ENCODE results near the gene SOX5.

DNA sequence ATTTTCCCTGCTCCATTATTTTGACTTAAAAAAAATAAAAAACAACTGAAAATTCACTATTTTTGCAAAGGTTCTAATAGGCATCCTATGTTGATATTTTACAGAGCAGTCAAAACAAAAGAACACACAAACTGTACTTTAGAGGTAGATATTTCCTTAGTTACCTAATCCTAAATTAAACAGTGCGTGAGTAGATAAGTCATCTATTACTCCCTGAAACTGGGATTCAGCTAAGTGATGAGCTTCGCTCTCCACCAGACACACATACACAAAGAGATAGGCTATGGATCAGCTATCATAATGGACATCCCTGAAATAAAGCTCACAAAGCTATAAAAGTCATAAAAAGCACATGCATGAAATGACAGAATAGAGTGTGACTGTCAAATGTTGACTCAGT, 398.7 kb downstream of the SOX5 start:
- TF ChIP-seq, protein P1, sequence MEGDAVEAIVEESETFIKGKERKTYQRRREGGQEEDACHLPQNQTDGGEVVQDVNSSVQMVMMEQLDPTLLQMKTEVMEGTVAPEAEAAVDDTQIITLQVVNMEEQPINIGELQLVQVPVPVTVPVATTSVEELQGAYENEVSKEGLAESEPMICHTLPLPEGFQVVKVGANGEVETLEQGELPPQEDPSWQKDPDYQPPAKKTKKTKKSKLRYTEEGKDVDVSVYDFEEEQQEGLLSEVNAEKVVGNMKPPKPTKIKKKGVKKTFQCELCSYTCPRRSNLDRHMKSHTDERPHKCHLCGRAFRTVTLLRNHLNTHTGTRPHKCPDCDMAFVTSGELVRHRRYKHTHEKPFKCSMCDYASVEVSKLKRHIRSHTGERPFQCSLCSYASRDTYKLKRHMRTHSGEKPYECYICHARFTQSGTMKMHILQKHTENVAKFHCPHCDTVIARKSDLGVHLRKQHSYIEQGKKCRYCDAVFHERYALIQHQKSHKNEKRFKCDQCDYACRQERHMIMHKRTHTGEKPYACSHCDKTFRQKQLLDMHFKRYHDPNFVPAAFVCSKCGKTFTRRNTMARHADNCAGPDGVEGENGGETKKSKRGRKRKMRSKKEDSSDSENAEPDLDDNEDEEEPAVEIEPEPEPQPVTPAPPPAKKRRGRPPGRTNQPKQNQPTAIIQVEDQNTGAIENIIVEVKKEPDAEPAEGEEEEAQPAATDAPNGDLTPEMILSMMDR (IDR thresholded peaks at IDR 0.05) = no peak
- no peak for TF ChIP-seq POLR2A (IDR thresholded peaks at IDR 0.05)

All from adrenal gland (tissue), 5 donors.